GM21717 (cell line): ENCODE measurements around the gene NKD1.

ENCODE experiments used
- ATAC-seq: cut with Tn5 transposase; IDR thresholded peaks from one replicate; pipeline ENCODE4 v1.9.1; 2021; ENCODE audit warnings: mild to moderate bottlenecking, moderate library complexity; ENCODE audit not compliant: unreplicated experiment

NKD1 gene

DNA sequence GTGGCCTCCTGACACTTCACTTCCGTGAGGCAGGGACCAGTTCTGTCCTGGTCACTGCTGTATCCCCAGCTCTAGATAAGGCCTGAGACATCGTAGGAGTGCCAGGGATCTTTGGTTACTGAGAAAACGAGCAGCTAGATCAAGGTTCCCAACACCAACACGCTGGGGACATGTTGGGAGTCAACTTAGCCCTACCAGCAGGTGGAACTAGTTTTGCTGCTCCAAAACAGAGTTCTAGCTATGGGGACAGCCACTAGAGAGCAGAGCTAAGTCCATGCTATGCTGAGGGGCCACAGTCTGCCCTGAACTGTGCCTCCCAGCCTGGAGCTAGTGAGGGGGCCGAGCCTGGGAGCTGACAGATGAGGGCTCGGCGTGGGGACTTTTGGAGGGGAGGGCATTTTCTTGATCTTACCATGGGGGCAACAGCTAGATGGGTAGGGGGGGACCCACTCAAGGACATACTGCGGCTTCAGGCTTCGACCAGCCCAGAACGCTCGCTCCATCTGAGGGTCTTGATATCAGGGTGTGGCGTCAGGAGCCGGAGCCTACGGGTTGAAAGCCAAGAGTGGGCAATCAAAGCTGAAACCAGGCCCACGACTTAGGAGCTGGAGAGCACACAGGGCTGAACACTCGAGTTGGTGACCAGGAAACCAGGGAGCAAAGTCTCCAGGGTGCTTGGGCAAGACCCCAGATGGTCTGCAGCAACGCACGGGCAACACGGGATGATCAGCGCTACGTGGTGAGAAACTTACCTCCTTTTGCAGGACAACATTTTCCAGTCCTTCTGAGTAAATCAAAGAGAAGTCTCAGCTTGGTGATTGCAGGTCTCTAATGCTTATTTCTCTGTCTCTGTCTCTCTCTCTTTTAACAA lies 119.5 kb downstream of the NKD1 start:
- ATAC-seq, result no peak

DNA sequence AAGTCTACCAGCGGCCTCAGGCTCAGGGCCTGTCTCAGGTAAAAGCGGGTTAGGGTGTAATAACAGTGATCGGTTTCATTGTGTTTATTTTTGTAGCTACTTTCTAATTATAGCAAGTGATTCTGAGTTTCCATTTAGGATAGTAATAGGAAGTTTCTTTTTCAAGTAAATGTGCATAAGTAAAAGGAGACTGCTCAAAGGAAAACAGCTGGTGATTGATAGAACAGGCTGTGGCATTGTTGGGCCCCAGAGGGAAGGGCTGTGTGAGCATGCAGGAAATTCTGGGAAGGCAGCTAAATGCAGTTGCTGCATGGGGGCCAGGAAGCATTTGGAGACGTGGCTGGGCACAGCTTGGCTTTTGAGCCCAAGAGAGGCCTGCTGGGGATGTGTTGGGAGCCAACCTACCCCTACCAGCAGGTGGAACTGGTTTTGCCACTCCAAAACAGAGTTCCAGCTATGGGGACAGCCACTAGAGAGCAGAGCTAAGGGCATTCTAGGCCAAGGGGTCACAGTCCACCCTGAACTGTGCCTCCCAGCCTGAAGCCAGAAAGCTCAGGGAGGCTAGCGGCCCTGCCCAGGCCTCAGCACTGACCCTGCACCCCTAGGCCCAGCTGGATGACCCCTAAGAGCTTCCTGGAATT lies 120.3 kb downstream of the NKD1 start:
- ATAC-seq, result no peak

DNA sequence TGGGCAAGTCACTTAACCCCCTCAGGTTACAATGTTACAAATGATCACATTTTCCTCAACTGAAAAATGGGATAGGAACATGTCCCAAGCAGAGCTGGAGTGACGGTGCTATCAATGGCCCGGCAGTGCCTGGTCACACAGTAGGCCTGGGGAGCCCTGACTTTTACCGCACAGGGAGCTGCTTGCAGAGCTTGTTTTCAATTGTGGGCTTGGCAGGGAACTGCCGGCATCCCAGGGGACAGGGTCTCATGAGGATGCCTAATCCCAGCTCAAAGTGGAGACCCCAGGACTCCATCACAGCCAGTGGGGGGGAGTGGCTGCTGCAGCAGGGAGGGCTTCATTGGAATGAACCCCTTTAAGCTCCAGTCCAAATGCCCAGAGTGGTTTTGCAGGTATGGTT lies 121.5 kb downstream of the NKD1 start:
- ATAC-seq, result no peak

DNA sequence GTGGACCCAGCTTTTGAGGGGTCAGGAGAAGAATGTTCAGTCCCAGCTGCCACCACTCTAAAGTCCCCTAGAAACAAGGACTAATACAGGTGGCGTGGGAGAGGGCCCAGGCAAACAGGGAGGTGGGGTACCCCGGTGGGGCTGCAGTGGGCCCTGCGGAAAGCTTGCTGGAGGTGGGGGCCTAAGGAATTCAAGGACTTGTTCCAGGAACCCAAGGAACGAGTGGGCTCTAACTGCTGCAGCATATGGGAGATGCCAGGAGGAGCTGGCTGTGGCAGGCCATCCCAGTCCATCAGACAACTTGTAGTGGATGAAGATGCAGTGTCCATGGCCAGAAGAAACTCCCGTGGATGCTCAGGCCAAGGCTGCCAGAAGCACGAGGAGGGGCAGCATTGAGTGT lies 122.3 kb downstream of the NKD1 start:
- ATAC-seq, result no peak

DNA sequence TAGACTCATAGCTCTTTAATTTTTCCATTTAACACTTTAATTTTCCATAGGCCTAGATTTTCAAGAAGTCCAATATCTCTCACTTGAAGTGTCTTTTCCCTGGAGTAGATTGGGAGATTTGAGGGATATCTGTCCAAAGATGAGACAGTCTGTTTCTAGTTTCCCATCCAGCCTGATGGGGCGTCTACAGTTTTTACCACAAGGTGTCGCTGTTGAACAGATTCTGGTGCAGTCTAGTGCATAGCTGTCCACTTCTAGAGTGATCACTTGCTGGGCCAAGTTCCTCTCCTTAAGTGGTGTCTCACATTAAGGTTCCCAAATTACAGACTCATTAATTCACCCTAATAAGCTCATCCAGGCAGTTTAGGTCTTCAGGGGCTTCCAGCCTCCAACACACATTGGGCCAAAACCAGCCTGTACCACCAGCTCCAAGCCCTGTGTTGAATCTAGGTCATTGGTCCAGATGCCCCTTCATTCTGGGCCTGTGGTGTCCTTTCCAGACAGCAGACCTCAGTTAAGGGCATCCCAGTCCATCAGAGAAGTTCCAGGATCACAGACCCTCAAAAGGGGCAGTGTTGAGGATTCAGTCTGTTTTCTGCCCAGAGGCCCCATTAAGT lies 123.6 kb downstream of the NKD1 start:
- no peak for ATAC-seq

DNA sequence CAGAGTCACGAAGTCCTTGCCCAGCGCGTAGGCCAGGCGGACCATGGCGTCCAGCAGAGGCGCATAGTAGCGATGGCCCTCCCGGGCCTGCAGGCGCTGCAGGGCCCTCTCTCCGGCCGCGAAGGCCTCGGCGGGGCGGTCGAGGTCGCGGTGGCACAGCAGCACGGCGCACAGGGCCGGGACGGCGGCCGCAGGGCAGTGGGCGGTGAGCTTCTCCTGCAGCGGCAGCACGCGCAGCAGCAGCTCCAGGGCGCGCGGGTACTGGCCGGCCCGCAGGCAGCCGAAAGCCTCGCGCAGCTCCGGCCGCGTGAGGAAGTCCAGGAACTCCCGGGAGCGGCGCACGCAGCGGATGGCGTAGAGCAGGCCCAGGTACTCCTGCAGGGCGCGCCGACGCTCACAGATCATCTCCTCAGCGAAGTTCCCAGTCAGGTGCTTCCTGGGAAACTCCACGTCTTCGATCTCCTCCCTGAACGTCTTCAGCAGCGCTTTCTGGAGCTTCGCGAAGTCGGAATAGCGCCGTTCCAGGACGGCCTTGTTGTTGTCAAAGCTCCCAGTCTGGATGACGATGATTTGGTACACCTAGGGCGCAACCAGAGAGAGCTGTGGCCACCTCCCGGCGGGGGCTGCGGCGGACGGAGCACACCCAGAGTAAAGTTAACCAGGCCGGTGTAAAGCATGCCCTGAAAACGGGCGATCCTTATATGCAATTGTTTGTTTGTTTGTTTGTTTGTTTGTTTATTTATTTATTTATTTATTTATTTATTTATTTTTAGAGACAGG lies 125.5 kb downstream of the NKD1 start:
- no peak for ATAC-seq

DNA sequence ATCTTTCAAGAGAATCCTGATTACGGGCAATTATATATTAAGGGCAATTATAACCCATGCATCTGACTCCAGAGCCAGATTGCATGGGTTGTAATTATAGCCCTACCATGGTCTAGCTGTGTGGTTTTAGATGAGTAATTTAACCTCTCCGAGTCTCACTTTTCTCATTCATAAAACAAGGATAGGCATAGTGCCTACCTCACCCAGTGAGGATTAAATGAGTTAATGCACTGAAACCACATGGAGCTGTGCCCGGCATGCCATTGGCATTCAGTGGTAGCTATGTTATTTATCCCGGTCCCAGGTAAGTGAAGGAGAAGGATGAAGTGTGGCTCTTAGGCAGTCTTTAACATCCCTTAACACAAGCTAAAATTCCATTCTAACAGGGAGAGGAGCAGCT lies 126.6 kb downstream of the NKD1 start:
- no peak for ATAC-seq

DNA sequence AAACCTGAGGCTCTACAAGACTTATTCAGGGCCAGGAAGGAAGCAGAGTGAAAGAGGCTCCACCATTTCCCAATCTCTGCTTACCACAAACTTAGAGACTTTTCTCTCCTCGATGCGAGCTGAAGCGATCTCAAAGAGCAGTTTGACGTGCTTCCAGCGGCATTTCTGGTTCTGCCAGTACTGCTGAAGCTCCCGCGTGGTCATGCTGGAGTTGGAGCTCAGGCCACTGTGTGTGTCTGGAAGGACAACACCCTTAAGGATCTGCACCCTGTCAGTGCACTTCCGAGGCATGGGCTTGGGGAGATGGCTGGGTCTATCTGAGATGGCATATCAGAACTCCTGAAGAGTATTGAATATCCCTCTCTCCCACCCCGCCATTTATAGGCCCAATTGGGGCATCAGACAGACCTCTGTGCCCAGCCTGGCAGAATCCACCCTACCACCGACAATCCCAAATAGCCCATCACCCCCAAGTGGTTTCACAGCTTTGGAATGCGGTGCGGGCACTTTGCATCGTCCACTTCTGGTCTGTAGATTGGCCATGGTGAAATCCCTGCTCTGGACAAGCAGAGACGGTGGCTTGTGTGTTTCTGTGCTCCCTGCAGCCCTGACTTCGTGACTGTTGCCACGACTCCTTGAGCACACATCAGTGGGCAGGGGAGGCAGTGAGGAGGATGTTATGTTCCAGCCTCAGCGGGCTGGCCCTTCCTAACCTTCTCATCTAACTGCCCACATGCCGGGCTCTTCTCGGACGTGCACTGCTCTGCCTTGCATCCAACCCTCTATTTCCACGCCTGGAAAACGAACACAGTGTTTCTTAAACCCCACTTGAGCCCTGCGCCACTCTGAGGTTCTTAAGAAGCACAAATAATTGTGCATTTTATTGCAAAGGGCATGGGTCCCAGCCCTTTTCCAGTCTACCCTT lies 127.8 kb downstream of the NKD1 start:
- no peak for ATAC-seq

DNA sequence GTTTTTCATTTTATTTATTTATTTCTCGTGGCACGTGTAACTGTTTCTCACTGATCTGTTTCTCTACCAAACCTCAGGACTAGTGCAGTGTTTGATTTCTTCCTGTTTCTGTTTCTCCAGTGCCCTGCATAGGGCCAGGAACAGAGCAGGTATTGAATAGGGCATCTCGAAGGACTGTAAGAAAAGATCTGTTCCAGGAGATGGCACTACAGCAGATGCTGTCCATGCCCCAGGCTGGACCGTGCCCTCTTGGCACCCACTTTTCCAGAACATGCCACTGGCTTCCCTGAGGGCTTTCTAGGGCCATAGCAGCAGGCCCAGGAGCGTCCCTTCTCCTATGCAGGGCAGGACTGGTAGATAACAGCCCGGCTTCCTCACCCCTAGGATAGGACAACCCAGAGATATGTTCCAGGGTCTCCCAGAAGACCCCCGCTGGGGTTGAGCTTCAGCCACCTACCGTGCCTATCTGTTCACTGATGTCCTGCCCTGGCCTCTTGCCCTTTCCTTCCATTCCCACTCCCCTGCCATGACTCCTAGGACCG lies 128.6 kb downstream of the NKD1 start:
- ATAC-seq, result no peak

DNA sequence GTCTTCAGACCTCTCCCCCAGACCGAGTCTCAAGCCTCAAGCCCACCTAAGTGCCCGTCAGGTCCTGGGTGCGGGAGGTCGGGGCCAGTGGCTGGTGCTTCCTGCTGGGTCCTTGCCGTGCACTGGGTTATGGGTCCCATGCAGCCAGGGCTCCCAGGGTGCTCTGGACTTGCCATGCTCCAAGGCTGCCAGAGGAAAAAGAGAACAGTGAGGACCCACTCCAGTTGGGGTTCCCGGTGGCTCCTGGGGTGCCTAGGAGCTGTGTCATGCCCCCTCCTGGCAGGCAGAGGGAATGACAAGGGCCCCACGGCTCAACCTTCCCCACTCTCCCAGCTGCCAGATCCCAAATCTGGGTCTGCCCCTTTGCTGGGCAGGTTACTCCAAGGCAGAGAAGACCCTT lies 129.2 kb downstream of the NKD1 start:
- ATAC-seq, result no peak

DNA sequence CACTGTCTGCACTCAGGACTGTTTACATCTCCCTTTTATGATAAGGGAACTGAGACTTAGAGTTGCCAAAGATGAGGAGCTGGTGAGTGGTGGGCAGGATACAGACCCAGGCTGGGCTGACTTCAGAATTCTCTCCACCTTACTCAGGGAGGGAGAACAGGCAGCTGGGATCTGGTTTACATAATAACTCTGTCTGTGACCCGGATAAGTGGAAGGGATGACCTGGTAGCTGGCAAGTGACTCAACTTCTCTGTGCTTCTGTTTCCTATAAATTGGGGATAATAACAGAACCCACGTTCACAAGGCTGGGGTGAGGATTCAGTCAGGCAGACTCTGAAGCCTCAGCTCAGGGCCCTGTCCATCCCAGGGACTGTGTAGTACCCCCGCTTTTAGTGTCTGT lies 130.3 kb downstream of the NKD1 start:
- ATAC-seq, result no peak

DNA sequence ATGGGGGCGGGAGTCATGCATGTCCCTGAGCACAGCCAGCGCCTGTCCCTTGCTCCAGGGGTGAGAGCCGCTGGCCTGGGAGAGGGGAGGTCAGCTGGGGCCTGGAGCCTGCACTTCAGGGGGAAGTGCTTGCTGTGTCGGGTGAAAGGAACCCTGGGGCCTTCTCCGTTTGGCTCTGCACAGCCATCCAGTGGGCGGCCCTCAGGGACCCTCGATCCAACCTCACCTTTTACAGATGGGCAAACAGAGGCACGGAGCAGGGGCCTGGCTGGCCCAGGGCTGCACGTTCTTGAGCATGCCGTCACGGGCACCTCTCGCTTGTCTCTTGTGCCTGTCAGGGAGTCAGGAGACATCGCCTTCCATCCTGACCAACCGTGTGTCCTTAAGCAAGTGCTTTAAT lies 131.1 kb downstream of the NKD1 start:
- ATAC-seq, result no peak

DNA sequence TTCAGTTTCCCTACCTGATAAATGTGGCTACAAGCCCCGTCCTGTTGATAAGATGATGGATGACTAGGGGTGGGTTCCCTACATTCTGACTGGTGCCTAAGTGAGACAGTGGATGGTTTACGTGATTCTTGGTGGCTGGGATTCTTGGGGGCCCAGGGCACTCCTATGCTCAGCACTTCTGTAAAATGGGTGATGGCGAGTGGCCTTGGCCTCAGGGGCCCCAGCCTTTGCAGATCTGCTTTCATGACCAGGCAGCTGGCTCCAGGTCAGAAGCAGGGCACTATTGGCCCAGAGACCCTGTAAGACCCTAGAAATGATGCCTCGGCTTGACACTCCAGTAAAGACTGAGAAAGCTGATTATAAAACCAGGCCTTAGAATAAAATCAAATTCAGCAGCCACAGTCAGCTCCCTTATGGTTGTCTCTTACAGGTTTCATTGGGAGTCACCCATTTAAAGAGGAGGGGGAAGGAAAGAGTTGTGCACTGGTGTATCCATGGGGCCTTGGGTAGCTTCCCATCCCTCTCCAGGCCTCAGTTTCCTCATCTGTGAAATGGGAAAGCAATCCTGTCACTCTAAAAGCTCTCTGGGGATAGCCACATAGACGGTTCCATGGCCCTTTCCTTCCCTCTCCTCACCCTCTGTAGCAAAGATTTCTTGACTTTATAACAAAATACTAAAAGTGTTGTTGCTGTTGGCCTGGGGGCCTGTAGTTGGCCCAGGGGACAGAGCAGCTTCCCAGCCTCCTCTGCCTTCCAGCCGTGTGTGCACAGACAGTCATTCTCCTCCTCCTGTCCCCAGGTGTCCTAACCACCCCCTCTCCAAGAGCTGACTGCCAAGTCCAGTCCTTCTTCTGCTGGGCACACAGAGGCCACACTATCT lies 131.7 kb downstream of the NKD1 start:
- ATAC-seq, result no peak

DNA sequence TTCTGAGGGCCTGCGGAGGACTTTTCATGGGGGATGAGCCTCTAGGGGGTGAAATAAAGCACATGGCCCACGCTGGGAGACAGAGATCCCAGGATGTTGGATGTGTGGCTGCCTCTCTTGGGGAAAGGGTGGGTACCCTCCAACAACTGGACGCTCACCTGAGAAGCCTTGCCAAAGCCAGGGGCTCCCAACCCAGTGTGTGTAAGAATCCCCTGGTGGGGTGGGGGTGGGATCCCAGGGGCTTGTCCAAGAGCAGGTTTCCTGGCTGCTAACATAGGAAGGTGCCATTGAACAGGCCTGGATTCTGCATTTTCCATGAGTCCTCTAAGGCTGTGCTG lies 132.3 kb downstream of the NKD1 start:
- ATAC-seq, result no peak

DNA sequence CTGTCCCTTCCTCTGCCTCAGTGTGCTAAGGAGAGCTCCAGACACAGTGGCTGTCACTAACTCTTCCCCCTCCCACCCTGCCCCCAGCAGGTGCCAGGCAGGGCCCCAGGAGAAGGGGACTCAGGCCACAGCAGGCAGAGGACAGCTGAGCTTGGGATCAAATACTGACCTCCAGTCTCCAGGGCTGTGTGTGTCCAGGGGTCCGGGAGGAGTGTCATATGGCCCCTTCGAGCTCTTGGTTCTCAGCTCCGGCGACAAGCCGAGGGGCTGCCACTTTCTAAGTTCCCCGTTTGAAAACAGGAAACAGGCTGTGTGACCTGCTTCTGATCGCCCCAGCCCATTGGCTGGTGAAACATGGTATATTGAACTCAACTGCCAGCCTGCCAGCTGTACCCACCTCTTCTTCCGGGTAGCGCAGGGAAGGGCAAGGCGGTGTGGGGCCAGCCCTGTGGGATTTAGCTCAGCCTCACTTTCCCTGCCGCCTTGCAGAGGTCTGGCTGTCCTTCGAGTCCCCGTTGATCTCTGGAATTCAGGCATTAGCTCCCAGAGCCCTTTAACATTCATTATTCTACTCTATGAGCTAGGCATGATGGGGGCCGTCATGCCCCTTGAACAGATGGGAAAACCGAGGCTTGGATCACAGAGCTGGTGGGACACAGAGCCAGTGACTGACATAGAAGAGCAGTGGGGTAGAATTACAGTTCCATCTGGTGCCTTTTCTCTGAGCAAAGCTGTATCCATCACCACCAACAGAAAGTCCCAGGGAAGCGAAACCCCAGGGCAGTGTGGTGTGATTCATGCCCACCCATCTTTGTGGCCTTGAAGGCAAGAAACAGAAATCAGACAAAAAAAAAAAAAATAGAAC lies 133.1 kb downstream of the NKD1 start, which contains the start of gene SNX20:
SNX20 (minus strand) TSS at position 292 of the 865 bp plus-strand sequence. CDS start 3,786 bp downstream, outside the sequence.
- ATAC-seq, result peak; percentile 66

DNA sequence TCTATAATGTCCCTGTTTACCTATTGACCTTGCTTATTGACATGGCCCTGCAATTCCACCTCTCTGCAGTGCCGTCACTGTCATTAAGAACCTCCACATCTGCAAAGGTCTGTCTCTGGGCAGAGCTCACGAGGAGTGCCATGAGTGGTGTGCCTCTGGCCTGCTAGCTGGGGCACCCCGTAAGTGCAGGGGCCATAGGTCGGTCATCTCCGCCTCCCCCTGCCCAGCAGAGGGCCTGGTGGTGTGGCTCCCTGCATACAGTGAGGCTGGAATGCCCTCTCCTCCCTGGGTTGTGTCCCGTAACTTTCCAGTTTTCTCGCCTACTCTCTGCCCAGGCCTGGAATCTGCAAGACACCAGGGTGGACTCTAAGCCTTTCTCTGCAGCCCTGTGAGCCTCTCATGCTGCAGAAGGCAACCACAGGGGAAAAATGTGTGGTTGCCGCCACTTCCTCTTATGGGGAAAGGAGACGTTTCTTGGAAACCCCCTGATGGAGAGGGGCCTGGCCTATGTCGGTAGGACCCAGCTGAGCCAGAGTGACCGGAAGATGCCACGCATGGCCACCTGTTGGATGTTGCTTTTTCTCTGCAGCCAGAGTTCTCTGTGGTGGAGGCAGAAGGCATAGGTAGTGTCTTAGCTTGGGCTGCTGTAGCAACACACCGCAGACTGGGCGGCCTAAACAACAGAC lies 135.6 kb downstream of the NKD1 start:
- peak; percentile 67 for ATAC-seq

DNA sequence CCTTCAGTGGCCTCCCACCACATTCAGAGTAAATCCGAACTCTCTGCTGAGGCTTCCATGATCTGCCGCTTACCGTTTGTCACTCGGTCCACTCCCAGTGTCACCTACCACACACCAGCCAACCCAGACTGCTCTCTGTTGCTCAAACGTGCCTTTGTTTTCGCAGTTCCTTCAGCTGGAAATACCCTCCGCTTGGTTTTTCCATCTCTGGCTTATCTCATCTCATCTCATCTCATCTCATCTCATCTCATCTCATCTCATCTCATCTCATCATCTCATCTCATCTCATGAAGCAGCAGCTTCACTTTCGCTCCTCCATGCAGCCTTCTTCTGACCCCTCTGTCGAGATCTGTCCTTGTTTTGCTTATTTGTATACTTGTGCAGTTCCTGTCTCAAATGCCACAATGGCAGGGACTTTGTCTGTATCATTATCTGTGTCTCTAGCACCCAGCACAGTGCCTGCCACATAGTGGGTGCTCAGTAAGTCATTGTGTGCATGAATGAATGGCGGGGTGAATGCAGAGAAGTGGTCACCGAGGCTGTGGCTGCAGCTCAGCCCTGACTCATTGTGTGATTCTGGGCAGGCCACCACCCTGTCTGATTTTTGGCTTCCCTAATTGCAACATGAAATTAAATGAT lies 136.7 kb downstream of the NKD1 start:
- no peak for ATAC-seq
